H1 (cell line): ENCODE results near the gene RAB1B. TPM values are rescaled to one million over a fixed set of nuclear protein-coding genes. Genes with fewer than 3 reads are reported as not detected.

Source experiments
- CTCF ChIA-PET: fragments of 300-600 bp; sonication (Branson Sonifier 250); formaldehyde crosslinking; loops from one replicate; lab custom pipeline; 2021; ENCODE audit not compliant: partially characterized antibody; lab: Charles Lee
- POLR2A ChIA-PET: fragments of 300-600 bp; sonication (Branson Sonifier 250); formaldehyde crosslinking; loops from one replicate; lab custom pipeline; 2021; ENCODE audit warnings: inconsistent platforms; ENCODE audit not compliant: partially characterized antibody; lab: Charles Lee
- DNase-seq, 2 experiments: peaks; one replicate each; pipeline versions ENCODE4 v3.0.0 to v3.0.0-alpha.2; 2010 to 2022; ENCODE audit warnings: low spot score in 2 of 2, low read depth in 1 of 2, mixed read lengths in 1 of 2
- FAIRE-seq: peaks from 2 replicates; lab custom pipeline; 2011; peaks lifted over from hg19 to GRCh38; lab: Jason Lieb, UNC
- H2AFZ ChIP-seq: 2 replicates; pipeline ENCODE4 v1.8.1; 2012; ENCODE audit warnings: low read length, inconsistent platforms
- H2AK5ac ChIP-seq: 2 replicates; pipeline ENCODE4 v1.6.1; 2013; ENCODE audit warnings: low read depth, low read length
- H2BK120ac ChIP-seq: replicated peaks from 2 replicates; pipeline ENCODE3; 2013; ENCODE audit warnings: low read depth, low read length, inconsistent platforms
- H2BK12ac ChIP-seq: 2 replicates; pipeline ENCODE4 v1.6.1; 2013; ENCODE audit warnings: low read depth, low read length
- H2BK15ac ChIP-seq: 2 replicates; pipeline ENCODE4 v1.6.1; 2013; ENCODE audit warnings: low read length
- H2BK20ac ChIP-seq: 2 replicates; pipeline ENCODE4 v1.6.1; 2013; ENCODE audit warnings: low read length
- H2BK5ac ChIP-seq: 2 replicates; pipeline ENCODE4 v1.6.1; 2013; ENCODE audit warnings: low read depth, low read length
- H3K14ac ChIP-seq: 2 replicates; pipeline ENCODE4 v1.6.1; 2013; ENCODE audit warnings: inconsistent platforms; ENCODE audit not compliant: insufficient read length
- H3K18ac ChIP-seq: 2 replicates; pipeline ENCODE4 v1.6.1; 2013; ENCODE audit warnings: low read length; ENCODE audit errors: extremely low read depth
- H3K23ac ChIP-seq: 2 replicates; pipeline ENCODE4 v1.6.1; 2013; ENCODE audit warnings: inconsistent platforms; ENCODE audit not compliant: insufficient read length
- H3K23me2 ChIP-seq: 2 replicates; pipeline ENCODE4 v1.6.1; 2013; ENCODE audit warnings: low read depth, low read length
- H3K27ac ChIP-seq: 2 replicates; pipeline ENCODE4 v1.6.1; 2011; ENCODE audit warnings: low read depth, low read length, inconsistent platforms
- H3K27me3 ChIP-seq, 4 experiments: replicated peaks in 1 of 4; 1 replicate in 1 of 4; 2 replicates in 3 of 4; pipeline versions ENCODE4 v1.6.1 to v1.8.1; 2011 to 2013; ENCODE audit warnings: low read length in 3 of 4, mild to moderate bottlenecking in 3 of 4, inconsistent platforms in 2 of 4, mixed read lengths in 2 of 4, moderate library complexity in 1 of 4; ENCODE audit not compliant: control insufficient read depth in 3 of 4, insufficient read depth in 3 of 4; ENCODE audit errors: extremely low read depth in 1 of 4
- H3K36me3 ChIP-seq, 4 experiments: 2 replicates each; pipeline versions ENCODE4 v1.6.1 to v1.8.1; 2011 to 2013; ENCODE audit warnings: mild to moderate bottlenecking in 4 of 4, low read length in 3 of 4, moderate library complexity in 2 of 4, control low read depth in 1 of 4, inconsistent platforms in 1 of 4; ENCODE audit not compliant: insufficient read depth in 4 of 4, control insufficient read depth in 2 of 4
- H3K4ac ChIP-seq: replicated peaks from 2 replicates; pipeline ENCODE3; 2013; ENCODE audit warnings: low read length, low read depth, mixed read lengths, inconsistent platforms; ENCODE audit not compliant: insufficient read length
- H3K4me1 ChIP-seq, 4 experiments: replicated peaks in 1 of 4; 1 replicate in 1 of 4; 2 replicates in 3 of 4; pipeline versions ENCODE4 v1.6.1 to v1.8.1; 2011 to 2013; ENCODE audit warnings: low read length in 3 of 4, inconsistent platforms in 2 of 4, mixed read lengths in 1 of 4; ENCODE audit not compliant: insufficient read depth in 4 of 4, control insufficient read depth in 3 of 4
- H3K4me2 ChIP-seq, 2 experiments: 2 replicates each; pipeline versions ENCODE4 v1.6.1 to v1.8.1; 2011 to 2013; ENCODE audit warnings: low read depth in 2 of 2, low read length in 2 of 2, control low read depth in 1 of 2, inconsistent platforms in 1 of 2, mild to moderate bottlenecking in 1 of 2; ENCODE audit not compliant: insufficient read depth in 1 of 2
- H3K4me3 ChIP-seq, 4 experiments: fragments of 200-600, 300-600 bp in 1 of 4; sonication (generic), shearing (Covaris generic), sonication (Bioruptor Twin) in 1 of 4; 2 replicates each; pipeline versions ENCODE4 v1.5.1 to v1.8.1; 2011 to 2016; ENCODE audit warnings: low read length in 4 of 4, low read depth in 3 of 4, control low read depth in 2 of 4, inconsistent platforms in 2 of 4, mild to moderate bottlenecking in 2 of 4, mixed read lengths in 1 of 4, moderate library complexity in 1 of 4; ENCODE audit not compliant: insufficient read depth in 2 of 4; ENCODE audit errors: extremely low read depth in 1 of 4
- H3K56ac ChIP-seq: replicated peaks from 2 replicates; pipeline ENCODE3; 2013; ENCODE audit warnings: low read depth, mild to moderate bottlenecking, mixed read lengths, low read length, inconsistent platforms; ENCODE audit not compliant: insufficient read length
- H3K79me1 ChIP-seq: 2 replicates; pipeline ENCODE4 v1.6.1; 2013; ENCODE audit warnings: low read depth, low read length, control low read depth
- H3K79me2 ChIP-seq, 2 experiments: 2 replicates each; pipeline versions ENCODE4 v1.6.1 to v1.8.1; 2012 to 2013; ENCODE audit warnings: low read length in 2 of 2, mild to moderate bottlenecking in 2 of 2, inconsistent platforms in 1 of 2; ENCODE audit not compliant: insufficient read depth in 2 of 2, control insufficient read depth in 1 of 2
- H3K9ac ChIP-seq, 4 experiments: replicated peaks in 1 of 4; 1 replicate in 1 of 4; 2 replicates in 3 of 4; pipeline versions ENCODE4 v1.6.1 to v1.8.1; 2011 to 2013; ENCODE audit warnings: low read depth in 3 of 4, low read length in 3 of 4, control low read depth in 2 of 4, mild to moderate bottlenecking in 2 of 4, moderate library complexity in 2 of 4, inconsistent platforms in 1 of 4; ENCODE audit errors: extremely low read depth in 1 of 4
- H3K9me3 ChIP-seq, 2 experiments: 2 replicates each; pipeline versions ENCODE4 v1.6.1 to v1.8.1; 2012 to 2013; ENCODE audit warnings: mild to moderate bottlenecking in 2 of 2, moderate library complexity in 2 of 2, control low read depth in 1 of 2, inconsistent platforms in 1 of 2, low read depth in 1 of 2, low read length in 1 of 2, mixed read lengths in 1 of 2; ENCODE audit not compliant: insufficient read depth in 2 of 2
- H4K20me1 ChIP-seq, 2 experiments: replicated peaks in 1 of 2; 2 replicates each; pipeline versions ENCODE3 to v1.8.1; 2011 to 2013; ENCODE audit warnings: inconsistent platforms in 2 of 2, low read length in 2 of 2, mild to moderate bottlenecking in 1 of 2; ENCODE audit not compliant: insufficient read depth in 2 of 2, control insufficient read depth in 1 of 2
- H4K5ac ChIP-seq: 2 replicates; pipeline ENCODE4 v1.6.1; 2013; ENCODE audit warnings: low read length, low read depth, mixed read lengths, inconsistent platforms; ENCODE audit not compliant: insufficient read length
- H4K8ac ChIP-seq: 2 replicates; pipeline ENCODE4 v1.8.0; 2013; ENCODE audit warnings: mild to moderate bottlenecking, moderate library complexity, low read length, inconsistent platforms; ENCODE audit not compliant: insufficient read depth; ENCODE audit errors: extremely low read depth
- H4K91ac ChIP-seq: replicated peaks from 2 replicates; pipeline ENCODE3; 2013; ENCODE audit warnings: low read length, mixed read lengths, inconsistent platforms; ENCODE audit not compliant: insufficient read length
- ASH2L ChIP-seq: fragments of 200-600, 300-600 bp; sonication (generic); IDR thresholded peaks from one replicate; pipeline ENCODE4 v1.7.1; 2017; ENCODE audit warnings: low read length
- BCL11A ChIP-seq, 2 experiments: IDR thresholded peaks; one replicate each; pipeline ENCODE4 v1.6.1; 2011; ENCODE audit warnings: low read depth in 2 of 2, low read length in 2 of 2, mild to moderate bottlenecking in 2 of 2
- RAD21 ChIP-seq, 2 experiments: IDR thresholded peaks in 1 of 2; conservative IDR thresholded peaks in 1 of 2; 2 replicates each; pipeline ENCODE4 v1.6.1; 2011; ENCODE audit warnings: low read depth in 2 of 2, low read length in 2 of 2, improper control_type of control experiment in 1 of 2, inconsistent platforms in 1 of 2, mild to moderate bottlenecking in 1 of 2, moderate library complexity in 1 of 2
- YY1 ChIP-seq: IDR thresholded peaks from 2 replicates; pipeline ENCODE4 v1.6.1; 2011; ENCODE audit warnings: low read depth, mild to moderate bottlenecking, low read length
- WGBS, 2 experiments: shearing (Covaris generic) in 1 of 2; methylation state at CpG; one replicate each; pipeline versions ENCODE4 v1.1.6 to v1.1.7; 2013 to 2015; ENCODE audit warnings: low lambda C conversion rate in 2 of 2, mixed read lengths in 2 of 2, inconsistent platforms in 1 of 2, low coverage in 1 of 2, missing lambda C conversion rate in 1 of 2; ENCODE audit not compliant: insufficient replicate concordance in 2 of 2, insufficient coverage in 1 of 2, insufficient read length in 1 of 2; ENCODE audit errors: extremely low coverage in 1 of 2, missing lambda C conversion rate in 1 of 2; 5-methylcytosine and 5-hydroxymethylcytosine counted together
- polyA plus RNA-seq, 7 experiments: library from polyadenylated mRNA; depleted of rRNA in 3 of 7; stranded (reverse) in 5 of 7; unstranded in 2 of 7; fragments of >200 nt in 5 of 7; fragments of 200-250 nt in 2 of 7; gene quantifications; 1 replicate in 5 of 7; 2 replicates in 1 of 7; 4 replicates in 1 of 7; pipeline versions ENCODE4 v1.2.1 to v1.2.3, GENCODE V29; 2011 to 2013; ENCODE audit warnings: missing spikeins in 2 of 7, mixed read lengths in 2 of 7
- total RNA-seq: library from RNA; stranded (reverse); fragmentation: NEBNext Ultra II Directional; extraction: Animal tissue kit (Norgen Biotek cat#: 25700); gene quantifications from 2 replicates; pipeline ENCODE4 v1.2.1, GENCODE V29; 2021

Gene RAB1B
- total and polyA plus RNA-seq, 2 of the 8 experiments (the other 6 are each of a cell fraction or from before 2014, with no cell fraction given) = 100 to 217 TPM

- Histone ChIP-seq H3K36me3 (no peaks in the 10 kb centered on the region), H3K4me3 (no peak overlapping the region), H3K9me3 (no peaks in the 10 kb centered on the region), H3K56ac (no peak overlapping the region), H3K18ac (no peak overlapping the region), H3K27me3 (peaks cover 0 to 3% (median 0%) of the 10 kb centered on the region in 4 experiments; a peak in 2 of 7 replicates), H2BK20ac (no peak overlapping the region), H3K27ac (no peak overlapping the region), H3K9ac (no peak overlapping the region), H4K91ac (peak overlapping the region; percentile 62), H2AFZ (no peak overlapping the region), H4K20me1 (no peaks in the 10 kb centered on the region), H3K79me2 (no peaks in the 10 kb centered on the region), H2AK5ac (no peak overlapping the region), H4K8ac (peak overlapping the region; percentile 1; the same call in 1 of the 2 replicates), H3K14ac (no peak overlapping the region), H3K4me1 (peaks cover 12 to 33% (median 22%) of the 10 kb centered on the region in 4 experiments), H2BK12ac (0 out of 2 replicates have a peak overlapping the region, but pooled peaks have one; percentile 80), H2BK5ac (no peak overlapping the region), H3K4me2 (no peak overlapping the region), H3K4ac (no peak overlapping the region), H3K23ac (no peak overlapping the region), H3K23me2 (peaks cover 8% of the 10 kb centered on the region), H2BK15ac (peak overlapping the region; percentile 40; the same call in 1 of the 2 replicates), H2BK120ac (no peak overlapping the region), H4K5ac (no peak overlapping the region), H3K79me1 (no peaks in the 10 kb centered on the region)
- POLR2A ChIA-PET = interaction anchor here (1.1 to 3.5 kb wide), 4 partner anchors 15 to 33 kb away, joined by 4 to 19 read pairs (median 4); no protein-coding TSS in a partner anchor
- no peak for FAIRE-seq
- WGBS, 2 experiments = 93% methylated on average over 17 of the region's 17 CpGs; no CpG with 5 or more reads in 1 of the 2 experiments
- no peak for DNase-seq
- CTCF ChIA-PET = interaction anchor here (0.7 to 11.7 kb wide), 13 partner anchors 11 to 92 kb away, joined by 3 to 242 read pairs (median 4); partner anchors contain the start of gene RIN1
- TF ChIP-seq ASH2L (no peak), BCL11A (IDR thresholded peaks at IDR 0.05; ENCODE audit: low read depth in 2 of 2, low read length in 2 of 2) (no peak), YY1 (no peak), RAD21 (IDR thresholded peaks at IDR 0.05 in 1 of 2, conservative IDR thresholded peaks at IDR 0.05 in 1 of 2; ENCODE audit: low read depth in 2 of 2, low read length in 2 of 2) (no peak)
These were observed 46.4 kb downstream of the RAB1B start for GRCh38 chr11:66314561-66315497.
